Measurements from ENCODE around the gene SATB1.

The SATB1 gene

DNA sequence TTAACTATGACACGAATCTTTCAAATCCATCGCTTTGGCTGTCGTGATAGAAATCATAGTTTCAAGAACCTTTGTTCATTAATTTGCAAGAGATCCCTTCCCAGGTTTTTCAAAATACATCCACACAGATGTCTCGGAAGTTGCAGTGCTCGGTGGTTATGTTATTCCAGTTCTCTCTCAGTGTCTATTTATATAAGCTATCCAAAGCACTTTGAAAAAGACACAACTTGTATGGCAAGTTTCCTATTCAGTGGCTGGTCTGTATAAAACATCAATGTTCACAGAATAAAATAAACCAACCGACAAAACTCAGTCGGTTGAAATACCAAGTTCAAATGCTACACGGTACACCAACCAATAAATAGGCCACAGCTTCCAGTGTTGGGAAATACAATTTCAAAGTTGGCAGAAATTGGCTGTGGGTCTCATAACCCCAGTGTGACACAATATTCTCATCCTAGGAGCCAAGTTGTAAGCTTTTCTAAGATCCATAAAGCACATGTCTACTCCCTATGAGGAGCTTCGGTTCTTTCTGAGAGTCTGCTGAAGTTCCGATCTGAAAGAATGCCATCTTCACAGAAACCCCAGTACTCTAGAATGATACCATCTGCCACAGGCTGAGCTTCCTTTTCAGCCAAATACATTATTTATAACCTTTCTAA lies 23.7 kb downstream of the SATB1 start:
- no peak overlapping the region for H3K27ac ChIP-seq
- TF ChIP-seq, protein P1, sequence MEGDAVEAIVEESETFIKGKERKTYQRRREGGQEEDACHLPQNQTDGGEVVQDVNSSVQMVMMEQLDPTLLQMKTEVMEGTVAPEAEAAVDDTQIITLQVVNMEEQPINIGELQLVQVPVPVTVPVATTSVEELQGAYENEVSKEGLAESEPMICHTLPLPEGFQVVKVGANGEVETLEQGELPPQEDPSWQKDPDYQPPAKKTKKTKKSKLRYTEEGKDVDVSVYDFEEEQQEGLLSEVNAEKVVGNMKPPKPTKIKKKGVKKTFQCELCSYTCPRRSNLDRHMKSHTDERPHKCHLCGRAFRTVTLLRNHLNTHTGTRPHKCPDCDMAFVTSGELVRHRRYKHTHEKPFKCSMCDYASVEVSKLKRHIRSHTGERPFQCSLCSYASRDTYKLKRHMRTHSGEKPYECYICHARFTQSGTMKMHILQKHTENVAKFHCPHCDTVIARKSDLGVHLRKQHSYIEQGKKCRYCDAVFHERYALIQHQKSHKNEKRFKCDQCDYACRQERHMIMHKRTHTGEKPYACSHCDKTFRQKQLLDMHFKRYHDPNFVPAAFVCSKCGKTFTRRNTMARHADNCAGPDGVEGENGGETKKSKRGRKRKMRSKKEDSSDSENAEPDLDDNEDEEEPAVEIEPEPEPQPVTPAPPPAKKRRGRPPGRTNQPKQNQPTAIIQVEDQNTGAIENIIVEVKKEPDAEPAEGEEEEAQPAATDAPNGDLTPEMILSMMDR (conservative IDR thresholded peaks at IDR 0.05), result no peak

DNA sequence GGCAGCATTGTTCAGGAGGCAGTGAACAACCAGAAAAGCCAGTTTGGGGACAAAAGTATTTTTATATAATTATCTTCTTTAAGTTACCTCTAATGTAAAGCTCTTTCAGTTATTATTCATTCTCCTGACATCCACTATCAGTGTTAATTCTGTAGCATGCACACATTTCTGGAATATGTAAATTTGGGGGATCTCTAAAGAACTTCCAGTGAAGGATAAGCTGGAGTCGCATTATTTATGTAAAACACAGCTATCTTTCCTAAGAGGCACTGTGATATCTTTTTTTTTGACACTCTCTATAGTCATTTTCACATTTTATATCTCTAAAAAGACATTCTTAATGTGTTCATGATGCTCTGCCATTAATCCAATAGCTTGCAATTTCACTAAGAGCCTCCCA lies 26.7 kb downstream of the SATB1 start:
- TF ChIP-seq, protein P1 (conservative IDR thresholded peaks at IDR 0.05), result no peak
- no peak overlapping the region for H3K27ac ChIP-seq

DNA sequence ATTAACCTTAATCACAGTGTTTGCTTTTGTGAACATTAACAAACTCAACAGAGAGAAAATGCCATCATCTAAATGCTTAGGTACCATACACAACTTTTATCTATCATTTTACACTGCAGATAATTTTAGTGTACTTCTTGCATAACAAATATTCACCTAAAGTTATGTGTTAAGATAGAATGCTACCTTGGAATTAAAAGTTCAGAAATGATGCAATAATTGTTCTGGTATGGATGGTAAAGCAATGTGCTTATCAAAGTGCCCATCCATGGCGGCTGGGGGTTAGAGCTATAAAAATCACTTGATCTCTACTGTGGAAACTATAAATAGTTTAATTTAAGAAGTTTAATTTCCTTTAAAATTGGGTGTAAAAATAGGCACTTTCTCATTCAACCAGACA lies 28.7 kb downstream of the SATB1 start:
- no peak overlapping the region for H3K27ac ChIP-seq
- TF ChIP-seq, protein P1 (conservative IDR thresholded peaks at IDR 0.05), result no peak

DNA sequence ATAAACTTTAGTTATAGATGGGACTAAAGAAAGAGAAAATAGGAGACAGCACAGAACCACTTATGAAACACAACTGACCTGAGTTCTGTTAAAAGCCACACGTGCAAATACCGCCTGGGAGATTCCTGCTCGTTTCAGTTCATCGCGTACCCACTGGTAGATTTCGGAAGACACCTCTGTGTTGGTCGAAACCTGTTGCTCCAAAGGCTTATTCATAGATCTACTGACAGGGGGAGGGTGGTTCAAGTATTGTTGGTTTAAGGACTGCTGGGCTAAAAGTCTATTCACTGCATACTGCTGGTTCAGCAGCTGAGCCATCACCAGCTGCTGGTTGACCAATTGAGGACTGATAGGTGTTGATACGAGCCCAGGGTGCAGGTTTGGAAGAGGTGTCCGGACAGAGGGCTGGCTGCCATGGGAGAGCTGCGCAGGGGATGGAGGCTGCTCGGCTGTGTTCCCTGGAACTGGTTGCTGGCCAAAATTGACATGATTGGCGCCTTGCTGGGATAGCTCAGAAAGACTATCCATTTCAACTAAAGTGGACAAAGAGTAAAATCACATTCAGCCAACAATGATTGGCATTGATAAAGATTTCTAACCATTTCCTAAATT lies 30.6 kb downstream of the SATB1 start:
- no peak overlapping the region for H3K27ac ChIP-seq
- TF ChIP-seq, protein P1 (conservative IDR thresholded peaks at IDR 0.05), result no peak

DNA sequence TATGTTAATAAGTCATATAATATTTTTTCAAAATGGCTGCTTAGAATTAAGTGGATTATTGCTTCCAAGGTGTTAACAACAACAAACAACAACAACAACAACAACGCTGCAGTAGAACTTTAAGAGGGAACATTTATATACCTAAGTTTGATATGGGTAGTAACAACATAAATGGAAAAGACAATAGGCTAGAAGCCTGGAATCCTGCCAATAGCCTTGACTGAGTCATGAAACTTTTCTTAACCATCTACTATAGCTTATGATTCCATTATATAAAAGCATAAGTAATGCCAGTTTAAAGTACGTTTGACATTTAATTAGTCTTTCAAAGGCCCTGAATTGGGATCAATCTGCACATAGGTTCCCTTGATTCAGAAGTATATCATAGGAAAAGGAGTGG lies 31.2 kb downstream of the SATB1 start:
- no peak overlapping the region for H3K27ac ChIP-seq
- TF ChIP-seq, protein P1 (conservative IDR thresholded peaks at IDR 0.05), result no peak

DNA sequence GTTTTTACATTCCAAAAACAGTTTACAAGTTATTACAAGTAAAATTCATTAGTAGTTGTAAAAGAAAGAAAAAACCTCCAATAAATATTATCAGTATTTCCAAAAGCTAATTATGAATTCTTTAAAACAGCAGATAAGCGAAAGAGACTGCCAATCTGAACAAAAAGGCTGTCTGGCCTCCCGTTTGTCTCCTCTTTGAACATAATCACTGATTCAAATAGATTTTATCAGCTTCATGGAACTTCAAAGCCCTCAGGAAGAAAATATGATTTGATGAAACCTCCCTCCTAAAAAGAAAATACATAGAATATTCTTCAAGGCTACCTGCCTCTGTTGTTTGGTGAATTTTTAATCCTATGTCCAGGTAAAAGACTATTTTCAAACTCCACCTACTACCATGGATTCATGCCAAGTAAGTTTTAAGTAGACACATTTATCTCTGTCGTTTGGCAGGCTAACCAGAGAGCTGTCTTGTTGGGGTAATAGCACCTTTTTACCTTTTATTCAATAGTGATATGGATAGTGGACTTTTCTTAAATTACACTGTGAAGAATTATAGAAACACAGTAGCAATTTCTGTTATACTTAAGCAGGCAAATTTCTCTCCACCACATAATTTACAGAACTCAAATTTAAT lies 35.0 kb downstream of the SATB1 start:
- H3K27ac ChIP-seq, result no peak overlapping the region
- TF ChIP-seq, protein P1 (conservative IDR thresholded peaks at IDR 0.05), result no peak

DNA sequence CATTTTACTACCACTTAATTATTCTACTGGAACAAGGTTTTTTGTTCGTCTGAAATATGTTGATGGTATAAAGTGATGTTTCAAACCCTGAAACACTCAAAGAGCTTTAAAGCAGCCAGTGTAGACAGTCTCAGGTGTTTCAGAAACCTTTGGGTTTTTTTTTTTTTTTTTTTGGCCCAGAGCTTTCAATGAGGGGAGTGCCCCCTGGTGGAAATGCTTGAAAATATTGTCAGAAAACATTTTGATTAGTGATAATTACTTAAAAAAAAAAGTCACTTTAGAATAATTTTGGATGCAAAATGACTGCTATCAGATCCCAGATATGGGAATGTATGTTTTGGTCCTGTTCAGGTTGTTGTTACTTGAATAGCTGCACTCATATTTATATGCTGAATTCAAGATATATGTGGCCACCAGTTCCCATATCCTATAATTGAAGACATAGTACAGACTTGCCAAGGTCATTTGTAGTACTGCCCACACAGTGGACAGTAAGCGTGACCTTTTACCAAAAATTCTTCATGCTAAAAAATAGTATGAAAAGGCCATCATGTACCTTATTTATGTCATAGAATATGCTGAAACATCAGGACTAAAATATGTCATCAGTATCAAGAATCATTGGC lies 35.9 kb downstream of the SATB1 start:
- H3K27ac ChIP-seq, result no peak overlapping the region
- TF ChIP-seq, protein P1 (conservative IDR thresholded peaks at IDR 0.05), result peak; percentile 89

Data from VCaP (cell line).